Measurements from ENCODE around the gene MTRF1L.
"Not testable (repeated sequence)": the region's sequence is repeated elsewhere in the genome, so short reads cannot be mapped to it uniquely, and the experiment has no call there.

MTRF1L gene

DNA sequence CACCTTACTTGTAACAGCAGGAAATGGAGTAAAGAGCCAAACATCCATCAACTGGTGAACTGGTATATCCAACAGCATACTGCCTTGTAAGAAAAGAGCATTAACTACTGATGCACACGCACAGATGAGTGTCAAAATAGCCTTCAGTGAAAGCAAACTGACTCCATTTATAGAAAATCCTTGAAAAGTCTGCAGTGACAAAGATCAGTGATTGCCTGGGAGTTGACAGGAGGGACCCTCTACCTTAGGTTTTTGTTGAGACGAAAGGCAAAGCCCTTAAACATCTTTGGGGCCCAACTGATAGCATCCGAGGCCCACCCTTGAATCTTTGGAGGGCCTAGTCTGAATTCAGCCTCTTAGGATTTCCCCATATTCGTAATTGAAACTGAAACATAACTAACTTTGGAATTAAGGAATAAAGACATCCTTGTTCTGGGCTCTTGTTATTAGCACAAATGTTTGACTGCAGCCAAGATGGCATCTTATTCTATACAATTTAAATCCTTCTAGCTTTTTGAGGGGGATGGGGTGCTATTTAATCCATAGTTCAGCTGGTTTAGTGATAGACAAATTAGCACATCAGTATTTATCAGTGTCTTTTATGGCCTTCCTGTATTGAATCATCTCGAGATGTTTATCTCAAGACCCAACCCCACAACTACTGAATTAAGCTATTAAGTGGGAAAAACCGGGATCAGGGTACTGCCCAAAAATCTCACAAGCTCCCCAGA lies 32.7 kb downstream of the MTRF1L start:
- H2AFZ ChIP-seq (ENCODE audit: low read length), result no peak overlapping the region
- H3K36me3 ChIP-seq (ENCODE audit: insufficient read depth, low read length), result peaks cover 56% of the 10 kb centered on the region

DNA sequence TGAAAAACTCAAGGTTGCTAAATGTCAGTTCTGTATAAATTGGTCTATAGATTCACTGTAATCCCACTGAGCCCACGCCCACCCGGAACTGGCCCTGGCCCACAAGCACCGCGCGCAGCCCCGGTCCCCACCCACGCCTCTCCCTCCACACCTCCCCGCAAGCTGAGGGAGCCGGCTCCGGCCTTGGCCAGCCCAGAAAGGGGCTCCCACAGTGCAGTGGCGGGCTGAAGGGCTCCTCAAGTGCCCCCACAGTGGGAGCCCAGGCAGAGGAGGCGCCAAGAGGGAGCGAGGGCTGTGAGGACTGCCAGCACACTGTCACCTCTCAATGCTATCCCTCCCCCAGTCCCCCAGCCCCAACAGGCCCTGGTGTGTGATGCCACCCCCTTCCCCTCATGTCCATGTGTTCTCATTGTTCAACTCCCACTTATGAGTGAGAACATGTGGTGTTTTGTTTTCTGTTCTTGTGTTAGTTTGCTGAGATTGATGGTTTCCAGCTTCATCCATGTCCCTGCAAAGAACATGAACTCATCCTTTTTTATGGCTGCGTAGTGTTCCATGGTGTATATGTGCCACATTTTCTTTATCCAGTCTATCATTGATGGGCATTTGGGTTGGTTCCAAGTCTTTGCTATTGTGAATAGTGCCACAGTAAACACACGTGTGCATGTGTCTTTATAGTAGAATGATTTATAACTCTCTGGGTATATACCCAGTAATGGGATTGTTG lies 36.2 kb downstream of the MTRF1L start:
- H3K9ac ChIP-seq (ENCODE audit: low read length); H3K4me1 ChIP-seq (ENCODE audit: insufficient read depth, low read length, severe bottlenecking); H3K4me3 ChIP-seq (ENCODE audit: low read depth, low read length, poor library complexity, severe bottlenecking); H3K9me3 ChIP-seq (ENCODE audit: low read length); H3K27ac ChIP-seq (ENCODE audit: low read depth, low read length, poor library complexity, severe bottlenecking); H3F3A ChIP-seq (ENCODE audit: insufficient read depth, low read length); H3K27me3 ChIP-seq (ENCODE audit: insufficient read depth, low read length); H4K20me1 ChIP-seq (ENCODE audit: insufficient read depth, low read length); H3K9me2 ChIP-seq (ENCODE audit: low read depth, low read length); H3K79me2 ChIP-seq (ENCODE audit: insufficient read depth, low read length); H2AFZ ChIP-seq (ENCODE audit: low read length); H3K4me2 ChIP-seq (ENCODE audit: low read length): not testable (repeated sequence)
- H3K36me3 ChIP-seq (ENCODE audit: insufficient read depth, low read length), result peaks cover 21% of the 10 kb centered on the region

More for the DNA sequence above, 32.7 kb downstream of the MTRF1L start:
- Histone ChIP-seq H3K27ac (ENCODE audit: low read depth, low read length, poor library complexity, severe bottlenecking) (no peak overlapping the region), H3K9me3 (ENCODE audit: low read length) (no peaks in the 10 kb centered on the region), H4K20me1 (ENCODE audit: insufficient read depth, low read length) (0 out of 2 replicates have a peak, but pooled peaks cover under 1% of the 10 kb centered on the region), H3F3A (ENCODE audit: insufficient read depth, low read length) (peaks cover 10% of the 10 kb centered on the region; the same call in 1 of the 2 replicates), H3K4me3 (ENCODE audit: low read depth, low read length, poor library complexity, severe bottlenecking) (no peak overlapping the region), H3K79me2 (ENCODE audit: insufficient read depth, low read length) (peaks cover 17% of the 10 kb centered on the region), H3K4me1 (ENCODE audit: insufficient read depth, low read length, severe bottlenecking) (peaks cover 2% of the 10 kb centered on the region), H3K27me3 (ENCODE audit: insufficient read depth, low read length) (no peaks in the 10 kb centered on the region), H3K4me2 (ENCODE audit: low read length) (no peak overlapping the region), H3K9ac (ENCODE audit: low read length) (no peak overlapping the region), H3K9me2 (ENCODE audit: low read depth, low read length) (no peaks in the 10 kb centered on the region)
- TF ChIP-seq EZH2 (IDR thresholded peaks at IDR 0.05; ENCODE audit: borderline replicate concordance, low read length), result no peak
- TF ChIP-seq, protein P1, sequence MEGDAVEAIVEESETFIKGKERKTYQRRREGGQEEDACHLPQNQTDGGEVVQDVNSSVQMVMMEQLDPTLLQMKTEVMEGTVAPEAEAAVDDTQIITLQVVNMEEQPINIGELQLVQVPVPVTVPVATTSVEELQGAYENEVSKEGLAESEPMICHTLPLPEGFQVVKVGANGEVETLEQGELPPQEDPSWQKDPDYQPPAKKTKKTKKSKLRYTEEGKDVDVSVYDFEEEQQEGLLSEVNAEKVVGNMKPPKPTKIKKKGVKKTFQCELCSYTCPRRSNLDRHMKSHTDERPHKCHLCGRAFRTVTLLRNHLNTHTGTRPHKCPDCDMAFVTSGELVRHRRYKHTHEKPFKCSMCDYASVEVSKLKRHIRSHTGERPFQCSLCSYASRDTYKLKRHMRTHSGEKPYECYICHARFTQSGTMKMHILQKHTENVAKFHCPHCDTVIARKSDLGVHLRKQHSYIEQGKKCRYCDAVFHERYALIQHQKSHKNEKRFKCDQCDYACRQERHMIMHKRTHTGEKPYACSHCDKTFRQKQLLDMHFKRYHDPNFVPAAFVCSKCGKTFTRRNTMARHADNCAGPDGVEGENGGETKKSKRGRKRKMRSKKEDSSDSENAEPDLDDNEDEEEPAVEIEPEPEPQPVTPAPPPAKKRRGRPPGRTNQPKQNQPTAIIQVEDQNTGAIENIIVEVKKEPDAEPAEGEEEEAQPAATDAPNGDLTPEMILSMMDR (IDR thresholded peaks at IDR 0.05; ENCODE audit: low read length), result no peak

DNA sequence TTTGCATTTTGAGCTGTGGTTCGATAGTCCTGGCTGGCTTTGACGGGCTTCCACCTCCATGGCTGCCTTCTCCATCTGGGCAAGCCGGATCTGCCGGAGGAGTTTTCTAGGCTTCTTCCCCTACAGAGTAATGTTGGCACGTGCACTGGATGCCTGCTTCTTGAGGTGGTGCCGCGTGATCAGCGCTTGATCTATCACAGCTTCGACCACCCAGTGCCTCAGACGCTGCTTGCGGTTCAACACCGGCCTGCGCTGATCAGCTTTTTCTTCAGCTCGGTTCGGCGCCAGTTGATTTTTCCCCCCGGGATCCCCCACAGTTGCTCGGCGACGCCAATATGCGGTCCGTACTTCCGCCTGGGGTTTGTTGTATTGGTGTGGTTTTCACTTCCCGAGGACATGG lies 43.2 kb downstream of the MTRF1L start:
- no peaks in the 10 kb centered on the region for H3F3A ChIP-seq (ENCODE audit: insufficient read depth, low read length)
- no peaks in the 10 kb centered on the region for H3K36me3 ChIP-seq (ENCODE audit: insufficient read depth, low read length)
- TF ChIP-seq, protein P1 (IDR thresholded peaks at IDR 0.05; ENCODE audit: low read length), result no peak
- TF ChIP-seq EZH2 (IDR thresholded peaks at IDR 0.05; ENCODE audit: borderline replicate concordance, low read length), result no peak
- no peak overlapping the region for H3K4me3 ChIP-seq (ENCODE audit: low read depth, low read length, poor library complexity, severe bottlenecking)
- H3K9ac ChIP-seq (ENCODE audit: low read length), result no peak overlapping the region
- no peaks in the 10 kb centered on the region for H3K27me3 ChIP-seq (ENCODE audit: insufficient read depth, low read length)
- H3K4me2 ChIP-seq (ENCODE audit: low read length), result no peak overlapping the region
- H3K9me3 ChIP-seq (ENCODE audit: low read length), result no peaks in the 10 kb centered on the region
- H4K20me1 ChIP-seq (ENCODE audit: insufficient read depth, low read length), result no peaks in the 10 kb centered on the region
- H3K79me2 ChIP-seq (ENCODE audit: insufficient read depth, low read length), result no peaks in the 10 kb centered on the region
- no peaks in the 10 kb centered on the region for H3K9me2 ChIP-seq (ENCODE audit: low read depth, low read length)
- no peak overlapping the region for H3K27ac ChIP-seq (ENCODE audit: low read depth, low read length, poor library complexity, severe bottlenecking)
- no peak overlapping the region for H2AFZ ChIP-seq (ENCODE audit: low read length)
- H3K4me1 ChIP-seq (ENCODE audit: insufficient read depth, low read length, severe bottlenecking), result no peaks in the 10 kb centered on the region

All from OCI-LY1 (cell line).